ENCODE measurements around the gene CFAP65.
A peak's percentile ranks its signal among the peaks of the same experiment; 100 is the strongest.

The CFAP65 gene

DNA sequence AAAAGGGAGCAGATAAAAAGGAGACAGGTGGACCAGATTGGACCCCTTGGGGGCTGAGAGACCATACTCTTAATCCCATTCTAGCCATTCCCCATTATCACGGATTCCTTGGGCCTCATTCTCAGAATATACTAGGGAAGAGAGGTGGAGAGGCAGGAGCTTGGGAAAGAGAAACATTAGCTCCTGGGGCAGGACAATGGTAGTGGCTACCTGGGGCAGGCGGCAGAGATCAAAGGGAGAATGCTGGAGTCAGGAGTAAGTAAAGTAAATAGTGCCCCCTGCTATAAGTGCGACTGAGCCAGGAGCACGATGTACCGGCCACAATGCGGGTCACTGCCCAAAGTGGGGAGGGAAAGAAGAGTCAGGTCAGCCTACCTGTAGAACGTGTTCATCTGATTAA lies 39.8 kb upstream of the CFAP65 start:
- no peak for FAIRE-seq
- no peak for DNase-seq (ENCODE audit: insufficient read length, low spot score)
- TF ChIP-seq POU2F2 (IDR thresholded peaks at IDR 0.05; ENCODE audit: low read depth, low read length): no peak
- no peak for TF ChIP-seq POLR2A (IDR thresholded peaks at IDR 0.05; ENCODE audit: low read depth, low read length)
- TF ChIP-seq TAF1 (IDR thresholded peaks at IDR 0.05; ENCODE audit: low read depth, low read length): no peak
- TF ChIP-seq POLR2AphosphoS5 (IDR thresholded peaks at IDR 0.05; ENCODE audit: low read depth, low read length): no peak
- TF ChIP-seq PAX5 (IDR thresholded peaks at IDR 0.05; ENCODE audit: insufficient read depth, low read length, severe bottlenecking): no peak
- TF ChIP-seq SPI1 (IDR thresholded peaks at IDR 0.05; ENCODE audit: low read depth, low read length): no peak

- DNase-seq (ENCODE audit: insufficient read length, low spot score) (no peak), FAIRE-seq (peak; percentile 47)
- no peak for TF ChIP-seq POLR2AphosphoS5 (IDR thresholded peaks at IDR 0.05; ENCODE audit: low read depth, low read length)
- TF ChIP-seq POU2F2 (IDR thresholded peaks at IDR 0.05; ENCODE audit: low read depth, low read length): no peak
- no peak for TF ChIP-seq POLR2A (IDR thresholded peaks at IDR 0.05; ENCODE audit: low read depth, low read length)
- TF ChIP-seq TAF1 (IDR thresholded peaks at IDR 0.05; ENCODE audit: low read depth, low read length): no peak
- no peak for TF ChIP-seq PAX5 (IDR thresholded peaks at IDR 0.05; ENCODE audit: insufficient read depth, low read length, severe bottlenecking)
- no peak for TF ChIP-seq SPI1 (IDR thresholded peaks at IDR 0.05; ENCODE audit: low read depth, low read length)
These were observed 38.1 kb upstream of the CFAP65 start for GRCh38 chr2:219079417-219079816.

DNA sequence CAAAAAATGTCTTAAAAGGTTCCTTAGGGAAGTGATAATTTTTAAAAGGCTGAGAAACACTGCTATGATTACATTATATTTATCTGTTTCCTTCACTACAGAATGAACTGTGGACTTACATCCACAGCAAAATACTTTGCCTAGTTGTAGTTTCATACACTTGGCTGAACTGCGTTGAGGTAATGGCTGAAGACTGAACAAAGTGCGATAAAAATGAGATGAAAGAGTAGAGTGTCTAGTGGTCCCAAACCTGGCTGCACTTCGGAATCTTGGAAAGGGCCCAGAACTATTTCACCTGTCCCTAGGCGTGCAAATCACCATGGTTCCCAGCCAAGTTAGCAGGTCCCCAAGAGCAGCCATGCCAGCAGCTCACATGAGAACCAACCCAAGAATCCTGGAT lies 37.6 kb upstream of the CFAP65 start:
- no peak for TF ChIP-seq PAX5 (IDR thresholded peaks at IDR 0.05; ENCODE audit: insufficient read depth, low read length, severe bottlenecking)
- no peak for TF ChIP-seq POU2F2 (IDR thresholded peaks at IDR 0.05; ENCODE audit: low read depth, low read length)
- TF ChIP-seq POLR2AphosphoS5 (IDR thresholded peaks at IDR 0.05; ENCODE audit: low read depth, low read length): no peak
- TF ChIP-seq SPI1 (IDR thresholded peaks at IDR 0.05; ENCODE audit: low read depth, low read length): no peak
- no peak for TF ChIP-seq POLR2A (IDR thresholded peaks at IDR 0.05; ENCODE audit: low read depth, low read length)
- TF ChIP-seq TAF1 (IDR thresholded peaks at IDR 0.05; ENCODE audit: low read depth, low read length): no peak
- DNase-seq (ENCODE audit: insufficient read length, low spot score) (no peak), FAIRE-seq (no peak)

GRCh38 chr2:219078126-219078525 lies 36.8 kb upstream of the CFAP65 start:
- DNase-seq (ENCODE audit: insufficient read length, low spot score) (no peak), FAIRE-seq (no peak)
- TF ChIP-seq POLR2AphosphoS5 (IDR thresholded peaks at IDR 0.05; ENCODE audit: low read depth, low read length): no peak
- no peak for TF ChIP-seq POLR2A (IDR thresholded peaks at IDR 0.05; ENCODE audit: low read depth, low read length)
- no peak for TF ChIP-seq TAF1 (IDR thresholded peaks at IDR 0.05; ENCODE audit: low read depth, low read length)
- no peak for TF ChIP-seq SPI1 (IDR thresholded peaks at IDR 0.05; ENCODE audit: low read depth, low read length)
- TF ChIP-seq POU2F2 (IDR thresholded peaks at IDR 0.05; ENCODE audit: low read depth, low read length): no peak
- no peak for TF ChIP-seq PAX5 (IDR thresholded peaks at IDR 0.05; ENCODE audit: insufficient read depth, low read length, severe bottlenecking)

DNA sequence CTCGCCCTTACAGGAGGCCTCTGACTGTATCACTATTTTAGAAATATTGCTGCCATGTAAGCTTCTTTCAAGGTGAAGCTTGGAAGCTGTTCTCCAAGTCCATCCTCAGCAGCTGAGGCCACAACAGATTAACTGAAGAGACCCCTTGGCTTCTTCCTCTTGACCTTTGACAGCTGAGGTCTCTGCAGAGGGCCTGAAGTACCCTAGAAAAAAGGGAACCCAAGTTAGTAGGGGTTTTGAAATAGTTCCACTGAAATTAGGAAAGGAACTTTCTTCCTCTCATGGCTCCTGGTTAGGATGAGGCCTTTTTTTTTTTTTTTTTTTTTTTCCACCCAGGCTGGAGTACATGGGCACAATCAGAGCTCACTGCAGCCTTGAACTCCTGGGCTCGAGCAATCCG lies 34.9 kb upstream of the CFAP65 start:
- TF ChIP-seq SPI1 (IDR thresholded peaks at IDR 0.05; ENCODE audit: low read depth, low read length) (no peak), POLR2A (IDR thresholded peaks at IDR 0.05; ENCODE audit: low read depth, low read length) (no peak), POU2F2 (IDR thresholded peaks at IDR 0.05; ENCODE audit: low read depth, low read length) (no peak), POLR2AphosphoS5 (IDR thresholded peaks at IDR 0.05; ENCODE audit: low read depth, low read length) (no peak), TAF1 (IDR thresholded peaks at IDR 0.05; ENCODE audit: low read depth, low read length) (no peak), PAX5 (IDR thresholded peaks at IDR 0.05; ENCODE audit: insufficient read depth, low read length, severe bottlenecking) (no peak)
- no peak for DNase-seq (ENCODE audit: insufficient read length, low spot score)

DNA sequence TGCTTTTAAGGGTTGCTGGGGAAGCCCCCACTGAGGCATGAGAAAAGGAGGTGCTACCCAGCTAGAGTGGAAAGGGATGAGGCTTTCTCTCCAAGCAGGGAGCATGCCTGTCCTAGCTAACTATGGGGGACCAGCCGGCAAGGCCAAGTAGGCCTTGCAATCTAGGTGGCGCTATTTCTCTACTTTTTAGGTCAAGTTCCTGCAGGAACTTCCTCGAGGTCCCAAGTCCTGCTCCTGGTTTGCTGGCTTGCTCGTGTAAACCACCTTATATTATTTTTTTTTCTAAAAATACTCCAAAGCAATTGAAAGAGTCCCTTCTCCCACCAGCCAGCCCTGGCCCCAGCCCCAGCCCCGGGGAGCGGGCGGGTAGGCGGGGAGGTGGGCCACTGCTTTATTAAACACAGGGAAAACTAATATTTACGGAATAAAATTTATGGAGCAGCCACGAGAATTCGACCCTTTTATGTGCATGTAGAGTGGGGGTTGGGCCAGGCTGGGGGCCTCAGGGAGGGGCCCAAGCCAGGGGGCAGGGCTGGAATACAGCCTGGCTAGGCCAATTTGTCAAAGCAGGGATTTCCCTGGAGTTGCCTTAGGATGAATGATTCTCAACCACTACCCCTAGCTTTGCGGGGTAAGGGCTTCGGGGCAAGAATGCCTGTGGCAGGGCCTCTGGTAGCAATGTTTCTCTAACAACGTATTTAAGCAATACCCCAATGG lies 32.3 kb upstream of the CFAP65 start:
- FAIRE-seq (peak; percentile 81), DNase-seq (ENCODE audit: insufficient read length, low spot score) (peak; percentile 45)
- TF ChIP-seq PAX5 (IDR thresholded peaks at IDR 0.05; ENCODE audit: insufficient read depth, low read length, severe bottlenecking): no peak
- no peak for TF ChIP-seq POLR2AphosphoS5 (IDR thresholded peaks at IDR 0.05; ENCODE audit: low read depth, low read length)
- TF ChIP-seq POU2F2 (IDR thresholded peaks at IDR 0.05; ENCODE audit: low read depth, low read length): no peak
- TF ChIP-seq SPI1 (IDR thresholded peaks at IDR 0.05; ENCODE audit: low read depth, low read length): no peak
- no peak for TF ChIP-seq TAF1 (IDR thresholded peaks at IDR 0.05; ENCODE audit: low read depth, low read length)
- no peak for TF ChIP-seq POLR2A (IDR thresholded peaks at IDR 0.05; ENCODE audit: low read depth, low read length)

More for the DNA sequence above, 34.9 kb upstream of the CFAP65 start:
- no peak for FAIRE-seq

- no peak for DNase-seq (ENCODE audit: insufficient read length, low spot score)
- TF ChIP-seq TAF1 (IDR thresholded peaks at IDR 0.05; ENCODE audit: low read depth, low read length) (no peak), POU2F2 (IDR thresholded peaks at IDR 0.05; ENCODE audit: low read depth, low read length) (no peak), POLR2A (IDR thresholded peaks at IDR 0.05; ENCODE audit: low read depth, low read length) (no peak), PAX5 (IDR thresholded peaks at IDR 0.05; ENCODE audit: insufficient read depth, low read length, severe bottlenecking) (no peak), POLR2AphosphoS5 (IDR thresholded peaks at IDR 0.05; ENCODE audit: low read depth, low read length) (no peak), SPI1 (IDR thresholded peaks at IDR 0.05; ENCODE audit: low read depth, low read length) (no peak)
- FAIRE-seq: no peak
These were observed 31.5 kb upstream of the CFAP65 start for GRCh38 chr2:219072741-219073250.

GRCh38 chr2:219071131-219071816 lies 30.0 kb upstream of the CFAP65 start:
- FAIRE-seq: no peak
- no peak for DNase-seq (ENCODE audit: insufficient read length, low spot score)
- TF ChIP-seq POLR2AphosphoS5 (IDR thresholded peaks at IDR 0.05; ENCODE audit: low read depth, low read length): no peak
- TF ChIP-seq POU2F2 (IDR thresholded peaks at IDR 0.05; ENCODE audit: low read depth, low read length): no peak

GRCh38 chr2:219065484-219065883 lies 24.2 kb upstream of the CFAP65 start:
- FAIRE-seq (no peak), DNase-seq (ENCODE audit: insufficient read length, low spot score) (no peak)
- TF ChIP-seq POLR2A (IDR thresholded peaks at IDR 0.05; ENCODE audit: low read depth, low read length) (no peak), POU2F2 (IDR thresholded peaks at IDR 0.05; ENCODE audit: low read depth, low read length) (no peak), PAX5 (IDR thresholded peaks at IDR 0.05; ENCODE audit: insufficient read depth, low read length, severe bottlenecking) (no peak), POLR2AphosphoS5 (IDR thresholded peaks at IDR 0.05; ENCODE audit: low read depth, low read length) (no peak), TAF1 (IDR thresholded peaks at IDR 0.05; ENCODE audit: low read depth, low read length) (no peak), SPI1 (IDR thresholded peaks at IDR 0.05; ENCODE audit: low read depth, low read length) (no peak)
